Gastrocnemius medialis (tissue), 4 donors: ENCODE results near the gene TBC1D3B.

Experiments
- CTCF ChIP-seq, 5 experiments: fragments of 450-650 bp in 3 of 5; fragments of 200-600 bp in 2 of 5; sonication (generic) in 2 of 5; IDR thresholded peaks in 4 of 5; conservative IDR thresholded peaks in 1 of 5; 1 replicate in 4 of 5; 2 replicates in 1 of 5; pipeline ENCODE4 v1.5.1; 2016 to 2019; ENCODE audit warnings: antibody characterized with exemption in 5 of 5, mild to moderate bottlenecking in 3 of 5, moderate library complexity in 3 of 5
- POLR2A ChIP-seq, 2 donors: fragments of 450-650 bp; IDR thresholded peaks; one replicate each; pipeline ENCODE4 v1.6.1; 2017; ENCODE audit warnings: antibody characterized with exemption in 2 of 2, mild to moderate bottlenecking in 2 of 2, moderate library complexity in 2 of 2

GRCh38 chr17:36185416-36185815 lies 9.0 kb upstream of the TBC1D3B start:
- no peak for TF ChIP-seq POLR2A (IDR thresholded peaks at IDR 0.05)
- TF ChIP-seq CTCF (IDR thresholded peaks at IDR 0.05 in 4 of 5, conservative IDR thresholded peaks at IDR 0.05 in 1 of 5), result no peak
